GM19023 (cell line): ENCODE results near the gene GATD1.

Source experiments
- ATAC-seq: cut with Tn5 transposase; IDR thresholded peaks from one replicate; pipeline ENCODE4 v1.9.1; 2021; ENCODE audit warnings: mild to moderate bottlenecking, moderate library complexity; ENCODE audit not compliant: unreplicated experiment

GATD1 gene, protein sequence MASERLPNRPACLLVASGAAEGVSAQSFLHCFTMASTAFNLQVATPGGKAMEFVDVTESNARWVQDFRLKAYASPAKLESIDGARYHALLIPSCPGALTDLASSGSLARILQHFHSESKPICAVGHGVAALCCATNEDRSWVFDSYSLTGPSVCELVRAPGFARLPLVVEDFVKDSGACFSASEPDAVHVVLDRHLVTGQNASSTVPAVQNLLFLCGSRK

DNA sequence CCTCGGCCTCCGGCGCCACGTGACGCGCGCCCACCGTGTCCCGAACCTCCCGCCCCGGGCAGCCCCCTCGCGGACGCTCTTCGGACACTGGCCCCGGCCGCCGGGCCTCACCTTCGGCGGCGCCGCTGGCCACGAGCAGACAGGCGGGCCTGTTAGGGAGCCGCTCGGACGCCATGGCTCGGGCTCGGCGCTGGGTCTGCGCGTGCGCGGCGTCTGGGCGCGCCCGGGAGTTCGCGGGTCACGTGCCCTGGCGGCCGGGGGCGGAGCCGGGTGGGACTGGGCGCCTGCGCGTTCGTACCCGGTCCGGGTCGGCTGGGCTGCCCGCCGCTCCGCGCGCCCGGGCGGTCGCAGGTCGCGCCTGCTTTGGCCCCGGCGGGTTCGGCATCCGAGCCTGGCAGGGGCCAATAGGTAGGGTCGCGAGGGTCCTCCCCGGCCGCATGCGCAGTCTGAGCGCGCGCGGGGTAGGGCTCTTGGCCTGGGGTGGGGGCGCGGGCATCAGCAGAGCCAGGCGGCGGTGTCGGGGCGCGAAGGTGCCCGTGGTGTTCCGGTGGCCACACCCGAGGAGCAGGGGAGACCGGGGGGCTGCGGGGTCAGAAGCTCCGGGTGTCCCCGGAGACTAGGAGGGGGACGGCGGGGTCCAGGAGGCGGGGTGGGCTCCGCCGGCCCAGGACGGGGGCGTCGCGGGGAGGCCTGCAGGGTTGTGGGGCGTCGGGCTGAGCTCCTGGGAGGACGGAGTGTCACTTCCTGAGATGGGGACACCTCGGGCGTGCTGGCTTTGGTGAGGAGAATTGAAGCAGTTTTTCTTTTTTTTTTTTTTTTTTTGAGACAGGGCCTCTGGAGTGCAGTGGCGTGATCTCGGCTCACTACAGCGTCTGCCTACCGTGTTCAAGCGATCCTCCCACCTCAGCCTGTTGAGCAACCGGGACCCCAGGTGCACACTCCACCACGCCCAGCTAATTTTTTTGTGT lies at the start of gene GATD1:
GATD1 (minus strand) TSS at position 200 of the 968 bp plus-strand sequence; CDS start at position 175, 25 bp downstream.
- peak; percentile 80 for ATAC-seq

DNA sequence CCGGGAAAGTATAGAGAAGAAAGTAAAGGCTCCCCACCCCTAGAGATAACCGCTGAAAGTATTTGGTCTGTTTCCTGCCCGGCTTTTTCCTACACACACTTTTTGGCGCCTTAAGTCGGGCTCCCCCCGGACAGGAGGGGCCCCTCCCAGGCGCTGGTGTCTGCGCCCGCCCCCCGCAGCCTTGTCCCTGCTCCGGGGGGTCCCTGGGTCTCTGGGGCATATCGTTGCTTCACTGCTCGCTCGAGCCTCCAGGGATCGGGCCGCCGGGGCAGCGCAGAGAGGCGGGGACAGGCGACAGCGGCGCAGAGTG lies 49.5 kb upstream of the GATD1 start:
- ATAC-seq, result no peak

DNA sequence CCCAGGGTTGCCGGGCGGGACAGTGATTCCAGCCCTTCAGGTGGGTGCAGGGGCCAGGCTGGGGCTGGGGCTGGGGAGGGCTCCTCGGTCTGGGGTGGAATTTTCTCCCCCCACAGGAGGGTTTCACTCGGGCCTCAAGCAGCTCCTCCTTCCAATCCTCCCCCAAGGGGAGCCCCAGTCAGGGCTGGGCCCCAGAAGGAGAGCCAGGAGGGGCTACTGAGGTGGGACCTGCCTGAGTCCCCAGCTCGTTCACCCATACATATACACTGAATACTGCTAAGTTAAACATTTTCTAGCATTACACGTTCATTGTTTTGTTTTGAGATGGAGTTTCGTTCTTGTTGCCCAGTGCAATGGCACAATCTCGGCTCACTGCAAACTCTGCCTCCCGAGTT lies 48.9 kb upstream of the GATD1 start:
- no peak for ATAC-seq

DNA sequence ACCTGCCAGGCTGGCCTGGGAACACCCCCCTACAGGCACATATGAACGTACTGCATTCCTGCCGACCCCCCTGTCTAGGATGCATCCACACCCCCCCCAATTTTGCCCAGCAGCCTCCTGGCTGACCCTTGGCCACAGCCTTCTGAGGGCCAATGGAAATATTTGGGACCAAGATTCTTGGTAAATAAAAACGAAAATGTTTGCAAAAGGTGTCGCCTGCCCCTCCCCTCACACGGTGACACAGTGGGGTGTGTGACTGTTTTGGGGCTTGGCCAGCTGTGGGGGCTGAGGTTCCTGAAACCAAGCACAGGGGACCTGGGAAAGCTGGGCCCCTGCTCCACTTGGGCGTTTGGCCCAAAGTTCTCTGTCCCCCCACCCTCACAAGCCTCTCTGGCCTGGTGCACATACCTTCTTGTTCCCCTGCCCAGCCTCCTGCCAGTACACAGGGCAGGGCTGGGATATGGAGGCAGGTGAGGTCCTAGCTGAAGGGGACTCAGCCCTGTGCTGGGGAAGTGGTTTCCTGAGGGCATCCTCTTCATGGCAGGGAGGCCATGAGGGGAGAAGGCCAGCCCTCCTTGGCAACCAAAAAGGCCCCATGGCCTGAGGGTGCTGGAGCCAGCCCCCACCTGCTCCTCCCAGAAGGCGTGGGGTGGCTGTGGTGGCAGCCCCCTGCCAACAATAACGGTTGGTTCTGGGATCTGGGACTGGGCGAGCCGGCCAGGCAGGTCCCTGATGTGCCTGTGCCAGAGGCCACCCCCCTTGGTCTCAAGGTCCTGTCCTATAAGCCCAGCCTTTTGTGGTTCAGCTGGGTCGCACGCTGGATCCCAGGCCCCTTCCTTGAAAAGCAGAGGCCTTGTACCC lies 48.3 kb upstream of the GATD1 start:
- no peak for ATAC-seq

DNA sequence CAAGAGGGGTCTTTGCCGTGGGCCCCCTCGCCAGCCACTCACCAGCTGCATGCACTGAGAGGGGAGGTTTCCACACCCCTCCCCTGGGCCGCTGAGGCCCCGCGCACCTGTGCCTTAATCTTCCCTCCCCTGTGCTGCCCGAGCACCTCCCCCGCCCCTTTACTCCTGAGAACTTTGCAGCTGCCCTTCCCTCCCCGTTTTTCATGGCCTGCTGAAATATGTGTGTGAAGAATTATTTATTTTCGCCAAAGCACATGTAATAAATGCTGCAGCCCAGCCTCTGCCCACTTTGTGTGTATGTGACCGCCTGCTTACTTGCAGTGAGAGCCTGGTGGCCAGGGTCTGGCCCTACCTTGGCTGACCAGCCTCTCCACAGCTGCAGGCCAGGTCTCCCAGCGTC lies 47.7 kb upstream of the GATD1 start:
- no peak for ATAC-seq

DNA sequence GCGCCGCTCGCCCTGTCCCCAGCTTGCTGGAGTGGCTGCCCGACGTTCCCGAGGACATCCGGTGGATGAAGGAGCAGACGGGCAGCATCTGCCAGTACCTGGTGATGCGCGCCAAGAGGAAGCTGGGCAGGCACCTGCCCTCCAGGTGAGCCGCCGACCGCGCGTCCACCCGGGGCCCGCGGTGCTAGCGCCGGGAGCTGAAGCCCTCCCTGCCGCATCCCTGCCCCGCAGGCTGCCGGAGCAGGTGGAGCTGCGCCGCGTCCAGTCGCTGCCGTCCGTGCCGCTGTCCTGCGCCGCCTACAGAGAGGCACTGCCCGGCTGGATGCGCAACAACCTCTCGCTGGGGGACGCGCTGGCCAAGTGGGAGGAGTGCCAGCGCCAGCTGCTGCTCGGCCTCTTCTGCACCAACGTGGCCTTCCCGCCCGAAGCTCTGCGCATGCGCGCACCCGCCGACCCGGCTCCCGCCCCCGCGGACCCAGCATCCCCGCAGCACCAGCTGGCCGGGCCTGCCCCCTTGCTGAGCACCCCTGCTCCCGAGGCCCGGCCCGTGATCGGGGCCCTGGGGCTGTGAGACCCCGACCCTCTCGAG lies 47.1 kb upstream of the GATD1 start:
- no peak for ATAC-seq

DNA sequence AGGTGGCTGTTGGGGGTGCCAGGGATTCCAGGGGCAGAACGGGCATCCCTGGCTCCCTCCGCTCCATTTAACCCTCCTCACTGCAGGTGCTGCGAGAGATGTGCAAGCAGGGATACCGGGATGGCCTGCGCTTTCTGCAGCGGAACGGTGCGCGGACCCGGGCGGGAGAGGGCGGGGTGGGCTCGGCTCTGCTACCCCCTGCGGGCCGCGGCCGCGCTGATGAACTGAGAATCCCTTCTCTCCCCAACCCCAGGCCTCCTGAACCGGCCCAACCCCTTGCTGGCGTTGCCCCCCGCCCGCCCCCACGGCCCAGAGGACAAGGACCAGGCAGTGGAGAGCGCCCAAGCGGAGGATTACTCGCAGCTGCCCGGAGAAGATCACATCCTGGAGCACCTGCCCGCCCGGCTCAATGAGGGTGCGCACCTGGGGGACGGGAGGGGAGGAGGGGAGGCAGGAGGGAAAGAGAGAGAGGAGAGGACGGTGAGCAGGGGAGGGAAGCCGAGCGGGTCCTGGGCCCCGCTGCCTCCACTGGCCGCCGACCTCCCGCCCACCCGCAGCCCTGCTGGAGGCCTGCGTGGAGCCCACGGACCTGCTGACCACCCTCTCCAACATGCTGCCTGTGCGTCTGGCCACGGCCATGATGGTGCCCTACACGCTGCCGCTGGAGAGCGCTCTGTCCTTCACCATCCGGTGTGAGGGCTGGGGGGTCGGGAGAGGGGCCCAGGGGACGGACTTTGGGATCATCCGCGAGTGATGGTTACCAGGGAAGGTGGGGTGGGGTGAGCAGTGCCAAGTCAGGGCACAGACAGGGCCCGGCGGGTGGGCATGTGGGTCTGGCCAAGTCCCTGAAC lies 46.4 kb upstream of the GATD1 start:
- ATAC-seq, result no peak

DNA sequence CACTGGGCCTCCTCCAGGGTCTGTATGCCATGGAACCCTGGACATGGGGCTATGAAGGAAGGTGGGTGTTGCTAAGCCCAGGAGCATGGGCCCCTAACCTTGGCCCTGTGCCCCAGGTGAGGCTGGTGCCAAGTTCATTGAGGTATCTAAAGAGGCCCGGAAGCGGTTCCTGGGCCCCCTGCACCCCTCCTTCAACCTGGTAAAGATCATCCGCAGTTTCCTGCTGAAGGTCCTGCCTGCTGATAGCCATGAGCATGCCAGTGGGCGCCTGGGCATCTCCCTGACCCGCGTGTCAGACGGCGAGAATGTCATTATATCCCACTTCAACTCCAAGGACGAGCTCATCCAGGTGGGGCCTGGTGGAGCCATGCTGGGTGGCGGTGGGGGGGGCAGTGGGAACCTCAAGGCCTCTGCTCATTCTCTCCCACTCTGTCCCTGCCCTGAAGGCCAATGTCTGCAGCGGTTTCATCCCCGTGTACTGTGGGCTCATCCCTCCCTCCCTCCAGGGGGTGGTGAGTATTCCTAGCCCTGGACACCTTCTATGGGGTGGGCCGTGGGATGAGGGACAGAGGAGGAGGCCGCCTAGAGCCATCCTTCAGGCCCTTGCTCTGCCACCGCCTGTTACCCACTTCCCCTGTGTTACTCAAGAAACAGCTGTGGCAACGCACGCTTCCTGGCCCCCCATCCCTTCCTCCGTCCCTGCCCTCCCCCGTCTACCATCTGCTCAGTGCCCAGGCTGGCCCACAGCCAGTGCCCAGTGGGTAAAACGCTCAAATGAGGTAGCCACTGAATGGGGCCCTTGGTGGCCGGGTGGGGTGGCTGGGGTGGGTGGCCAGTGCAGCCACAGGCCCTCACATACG lies 44.5 kb upstream of the GATD1 start:
- no peak for ATAC-seq

DNA sequence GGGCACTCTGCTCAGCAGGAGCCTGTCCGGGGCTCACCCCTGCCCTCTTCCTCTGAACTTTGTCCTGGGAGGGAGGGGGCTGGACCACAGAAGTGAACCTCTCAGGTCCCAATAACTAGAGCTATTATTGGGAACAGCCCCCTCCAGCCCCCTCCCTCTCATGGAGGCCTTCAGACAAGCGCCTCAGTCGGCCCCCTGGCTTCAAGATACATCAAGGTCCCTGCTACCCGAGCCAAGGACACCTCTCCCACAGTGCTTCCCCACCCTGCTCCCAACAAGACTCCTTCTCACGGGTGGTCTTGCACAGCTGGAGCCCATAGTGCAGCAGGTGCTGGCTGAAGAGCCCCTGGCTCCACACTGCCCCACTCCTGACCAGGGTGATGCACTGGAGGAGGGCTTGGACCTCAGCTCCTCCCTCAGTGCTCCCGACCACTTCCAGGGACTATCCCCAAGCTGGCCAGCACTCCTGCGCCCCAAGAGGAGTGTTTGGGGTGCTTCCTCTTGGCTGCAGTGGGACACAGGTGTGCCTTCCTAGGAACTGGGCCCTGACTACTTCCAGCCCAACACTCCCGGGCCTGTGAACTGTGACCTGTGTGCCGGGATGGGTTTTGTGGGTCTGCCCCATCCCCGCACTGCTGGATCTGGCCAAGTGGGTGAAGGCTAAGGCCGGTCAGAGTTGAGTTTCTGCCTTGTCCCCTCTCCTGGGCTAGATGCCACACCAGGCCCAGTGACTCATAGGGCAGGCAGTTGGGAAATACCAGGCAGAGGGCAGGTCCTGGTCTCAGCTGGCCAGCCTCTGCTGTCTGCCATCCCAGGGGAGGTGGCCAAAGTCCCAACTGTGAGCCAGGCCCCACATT lies 43.6 kb upstream of the GATD1 start:
- no peak for ATAC-seq

DNA sequence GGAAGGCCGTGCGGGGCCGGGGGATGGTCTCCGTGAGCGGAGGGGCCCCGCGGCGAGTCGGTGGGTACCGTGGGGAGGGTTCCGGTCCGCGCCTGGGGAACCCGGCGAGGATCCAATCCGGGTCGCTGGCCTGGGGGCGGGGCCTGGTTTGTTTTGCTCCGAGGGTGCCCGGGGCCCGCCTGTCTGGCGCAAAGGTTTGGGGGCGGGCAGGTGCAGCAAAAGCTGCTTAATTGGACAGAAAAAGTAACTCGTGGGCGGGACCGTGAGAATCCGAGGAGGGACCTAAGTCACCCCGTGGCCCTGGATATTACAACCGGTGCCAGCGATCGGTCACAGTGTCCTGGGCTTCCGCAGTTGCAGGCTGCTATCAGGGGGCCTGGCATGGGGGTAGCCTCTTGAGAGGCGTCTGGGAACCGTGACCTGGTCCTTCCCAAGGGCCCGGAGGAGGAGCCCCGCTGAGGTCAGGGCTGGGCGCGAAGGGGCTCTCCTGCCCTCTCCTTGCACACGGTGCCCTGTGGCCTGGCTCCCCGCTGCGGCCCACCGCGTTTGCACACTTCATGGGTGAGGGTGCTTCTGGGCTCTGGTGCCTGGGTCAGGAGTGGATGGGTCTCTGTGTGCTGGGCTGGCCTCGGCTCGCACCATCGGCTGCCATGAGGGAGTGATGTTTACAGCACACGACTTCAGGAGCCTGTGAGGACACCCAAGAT lies 42.8 kb upstream of the GATD1 start:
- peak; percentile 56 for ATAC-seq

DNA sequence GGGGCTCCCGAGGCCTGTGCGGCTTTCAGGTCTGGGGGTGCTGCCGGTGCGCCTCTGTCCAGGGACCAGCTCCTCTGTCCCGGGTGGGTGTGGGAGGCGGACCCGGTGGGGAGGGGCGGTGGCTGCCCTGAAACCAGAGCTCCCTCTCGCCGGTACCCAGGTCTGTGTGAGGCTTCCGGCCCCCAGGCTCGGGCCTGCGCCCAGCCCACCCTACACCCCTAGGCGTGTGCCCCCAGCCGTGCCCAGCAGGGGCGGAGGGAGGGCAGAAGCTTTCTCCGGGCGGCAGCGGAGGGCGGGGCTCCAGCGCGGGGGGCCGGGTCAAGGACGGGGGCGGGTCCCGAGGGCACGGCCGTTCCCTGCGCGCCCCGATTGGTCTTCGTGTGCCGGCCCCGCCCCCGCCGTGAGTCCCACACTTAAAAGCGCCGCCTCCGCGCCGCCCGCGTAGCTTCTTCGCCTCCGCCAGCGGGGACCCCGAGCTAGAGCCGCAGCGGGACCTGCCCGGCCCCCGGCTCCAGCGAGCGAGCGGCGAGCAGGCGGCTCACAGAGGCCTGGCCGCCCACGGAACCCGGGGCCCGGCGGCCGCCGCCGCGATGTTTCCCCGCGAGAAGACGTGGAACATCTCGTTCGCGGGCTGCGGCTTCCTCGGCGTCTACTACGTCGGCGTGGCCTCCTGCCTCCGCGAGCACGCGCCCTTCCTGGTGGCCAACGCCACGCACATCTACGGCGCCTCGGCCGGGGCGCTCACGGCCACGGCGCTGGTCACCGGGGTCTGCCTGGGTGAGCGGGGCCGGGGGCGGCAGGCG lies 42.0 kb upstream of the GATD1 start:
- peak; percentile 80 for ATAC-seq

DNA sequence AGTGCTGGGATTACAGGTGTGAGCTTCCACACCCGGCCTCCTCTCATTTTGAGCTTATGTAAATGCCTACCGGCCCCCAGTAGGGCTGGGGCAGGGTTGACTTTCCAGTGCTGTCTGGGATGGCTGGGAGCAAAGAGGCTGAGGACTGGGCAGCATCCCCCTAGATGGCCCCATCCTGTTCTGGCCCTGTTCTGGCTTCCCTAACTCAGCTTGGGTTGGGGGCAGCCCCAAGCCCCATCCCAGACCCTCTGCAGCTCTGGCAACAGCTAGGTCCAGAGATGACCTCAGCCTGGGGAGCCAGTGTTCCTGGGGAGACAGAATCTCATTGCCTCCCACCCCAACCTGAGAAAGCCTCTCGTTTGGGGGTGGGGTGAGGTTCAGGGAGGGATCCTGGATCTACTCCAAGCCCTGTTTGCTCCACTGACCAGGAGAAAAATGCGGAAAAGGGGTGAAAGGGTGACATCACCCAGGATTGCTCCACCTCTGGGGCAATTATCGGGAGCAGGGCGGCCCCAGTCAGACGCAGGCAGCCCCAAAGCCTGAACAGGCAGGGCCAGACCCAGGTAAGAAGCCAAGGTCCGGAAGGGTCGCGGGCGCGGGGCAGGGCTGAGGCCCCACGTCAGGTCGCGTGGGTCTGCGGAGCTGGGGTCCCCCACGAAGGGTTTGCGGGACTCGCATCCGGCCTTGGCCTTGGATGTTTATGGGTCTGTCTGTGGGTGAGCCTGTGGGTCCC lies 41.3 kb upstream of the GATD1 start, which contains the start of gene PNPLA2:
PNPLA2 (plus strand) TSS at position 519 of the 733 bp plus-strand sequence. CDS start 805 bp downstream, outside the sequence.
- ATAC-seq, result no peak

DNA sequence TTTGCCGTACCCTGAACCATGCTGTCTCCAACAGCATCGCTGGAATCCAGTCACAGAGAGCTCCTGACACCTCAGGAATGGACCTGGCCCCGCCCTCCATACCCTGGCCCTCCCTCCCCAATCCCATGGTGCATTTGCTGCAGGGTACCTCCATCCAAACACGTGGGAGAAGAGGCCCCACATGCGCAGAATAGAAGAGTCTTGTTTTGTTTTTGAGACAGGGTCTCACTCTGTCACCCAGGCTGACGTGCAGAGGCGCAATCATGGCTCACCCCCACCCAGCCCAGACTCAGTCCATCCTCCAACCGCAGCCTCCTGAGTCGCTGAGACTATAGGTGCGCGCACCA lies 39.1 kb upstream of the GATD1 start:
- ATAC-seq, result no peak

DNA sequence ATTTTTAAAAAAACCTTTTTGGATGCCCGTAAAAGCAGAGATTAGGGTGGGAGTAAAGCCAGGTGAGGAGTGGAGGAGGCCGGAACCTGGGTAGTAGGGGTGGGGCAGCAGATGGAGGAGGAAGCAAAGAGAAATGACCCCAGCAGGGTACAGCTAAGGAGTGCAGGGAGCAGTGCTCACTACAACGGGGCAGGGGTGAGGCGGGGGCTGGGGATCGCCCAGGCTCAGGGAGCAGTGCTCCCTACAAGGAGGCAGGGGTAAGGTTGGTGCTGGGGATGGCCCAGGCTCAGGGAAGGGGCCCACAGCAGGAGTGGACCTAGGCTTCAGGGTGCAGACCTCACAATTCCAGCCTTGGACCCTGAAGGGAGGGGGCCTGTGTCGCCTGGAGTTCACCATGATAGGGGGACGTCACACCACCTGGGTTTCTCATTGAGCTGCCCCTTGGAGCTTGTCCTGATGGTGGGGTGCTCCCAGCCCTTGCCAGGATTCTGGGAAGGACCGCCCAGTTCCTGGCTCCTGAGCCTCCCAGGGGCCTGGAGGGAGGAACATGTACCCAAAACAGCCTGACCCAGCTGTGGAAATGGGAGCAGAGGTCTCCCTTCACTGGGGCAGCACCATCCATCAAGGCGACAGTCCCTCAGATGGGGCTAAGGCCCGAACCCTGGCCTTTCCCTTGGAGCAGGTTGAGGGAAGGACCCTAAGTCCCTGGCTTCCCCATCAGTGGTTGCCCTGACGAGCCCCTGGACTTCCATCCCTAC lies 38.6 kb upstream of the GATD1 start:
- no peak for ATAC-seq

DNA sequence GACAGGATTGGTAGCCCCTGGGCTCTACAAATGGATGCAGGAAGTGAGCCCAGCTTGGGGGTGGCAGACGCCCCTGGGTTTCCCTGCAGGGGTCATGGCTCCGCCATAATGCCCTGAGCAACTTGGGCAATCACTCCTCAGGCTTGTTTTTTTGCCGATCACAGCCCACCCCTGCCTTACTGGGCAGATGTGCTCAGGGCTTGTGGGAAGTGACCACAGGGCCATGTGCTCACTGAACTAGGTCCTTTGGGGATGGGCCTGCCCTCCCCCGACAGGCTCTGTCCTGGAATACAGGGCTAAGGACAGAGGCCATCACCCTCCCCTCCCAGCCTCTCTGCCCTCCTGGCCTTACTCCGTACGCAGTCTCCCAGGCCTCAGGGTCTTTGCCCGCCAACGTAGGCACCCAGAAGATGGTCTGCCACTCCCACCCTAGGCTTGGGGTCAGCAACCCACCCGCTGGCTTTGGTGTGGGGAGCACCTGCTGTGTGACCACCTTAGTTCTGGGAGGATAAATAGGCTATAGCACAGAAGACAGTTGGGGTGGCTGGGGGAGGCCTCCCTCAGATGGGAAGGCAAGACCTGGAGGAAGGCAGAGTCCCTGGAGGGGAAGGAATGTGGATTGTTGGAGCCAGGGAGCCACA lies 36.3 kb upstream of the GATD1 start:
- ATAC-seq, result no peak
